Hindlimb muscle (tissue), 1 donor: ENCODE data around the gene ERV3-1. TPM values are rescaled to one million over a fixed set of nuclear protein-coding genes. Genes with fewer than 3 reads are reported as not detected.

Experiments used
- polyA plus RNA-seq: library from polyadenylated mRNA; unstranded; fragments of 120-200 nt; gene quantifications from one replicate; pipeline ENCODE4 v1.2.1, GENCODE V29; 2013; ENCODE audit not compliant: insufficient read length

Gene ERV3-1
- polyA plus RNA-seq, 1 donor = 15.5 TPM

Other genes starting within 250 kb of the ERV3-1 start
- gene ZNF138, start 212.3 kb downstream of the ERV3-1 start, polyA plus RNA-seq = 11.7 TPM
- 5.4 TPM for gene ZNF273, start 103.4 kb downstream of the ERV3-1 start, polyA plus RNA-seq
- 14.6 TPM for gene ZNF117, start 15.7 kb downstream of the ERV3-1 start, polyA plus RNA-seq